ENCODE data around the gene GINS2. TPM values are rescaled to one million over a fixed set of nuclear protein-coding genes. Genes with fewer than 3 reads are reported as not detected.
A peak's percentile ranks its signal among the peaks of the same experiment; 100 is the strongest.

Gene GINS2
- total and polyA plus RNA-seq, 2 of the 4 experiments (the other 2 are of a cell fraction), result 12.0 to 13.4 TPM

DNA sequence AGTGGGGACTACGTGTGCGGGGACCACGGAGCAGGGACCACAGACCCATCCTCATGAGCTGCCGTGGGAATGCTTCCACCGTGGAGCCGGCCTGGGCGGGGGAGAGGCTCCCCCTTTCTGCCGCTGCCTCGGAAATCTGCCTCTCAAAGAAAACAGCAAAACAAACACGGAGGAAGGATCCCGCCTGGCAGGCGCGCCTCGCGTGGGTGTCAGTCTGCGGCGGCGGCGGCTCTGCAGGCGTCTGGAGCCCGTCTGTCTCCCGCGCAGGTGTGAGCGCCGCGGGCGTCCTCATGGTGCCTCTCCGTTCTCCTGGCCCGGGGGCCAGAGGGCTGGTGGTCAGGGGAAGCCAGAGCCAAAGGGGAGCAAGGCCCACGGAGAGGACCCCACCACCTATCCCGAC is 48.2 kb downstream of the GINS2 start:
- Histone ChIP-seq H4K91ac (ENCODE audit: insufficient read depth, low read depth, low read length) (no peak overlapping the region), H3K27me3 (ENCODE audit: control insufficient read depth, insufficient read depth, low read length) (no peaks in the 10 kb centered on the region), H3K23ac (ENCODE audit: low read depth, low read length) (no peak overlapping the region), H4K20me1 (ENCODE audit: insufficient read depth, low read length) (peaks cover 94% of the 10 kb centered on the region), H3K9me3 (ENCODE audit: control insufficient read depth, insufficient read depth, low read length) (no peaks in the 10 kb centered on the region), H3K9me1 (ENCODE audit: insufficient read depth, low read length) (peaks cover 3% of the 10 kb centered on the region; the same call in 1 of the 2 replicates), H3K56ac (ENCODE audit: extremely low read depth, insufficient read depth, low read length) (no peak overlapping the region), H2AK9ac (replicated peaks; ENCODE audit: low read depth, low read length, poor library complexity) (peak overlapping the region; percentile 28), H2BK5ac (ENCODE audit: low read depth, low read length, poor library complexity, severe bottlenecking) (no peak overlapping the region), H3K18ac (ENCODE audit: low read depth, low read length) (no peak overlapping the region), H4K8ac (ENCODE audit: low read depth in 2 of 2, low read length in 2 of 2) (no peak overlapping the region), H2BK20ac (ENCODE audit: low read depth, low read length) (no peak overlapping the region), H3K4me3 (ENCODE audit: insufficient read depth, low read depth, low read length) (no peak overlapping the region), H3K79me1 (ENCODE audit: low read depth in 1 of 2, low read length in 2 of 2) (peaks cover 12 to 41% of the 10 kb centered on the region in 2 experiments; a peak in 3 of 4 replicates), H3K4me1 (ENCODE audit: control insufficient read depth, insufficient read depth, low read length) (peaks cover 2% of the 10 kb centered on the region; the same call in 1 of the 2 replicates), H2BK15ac (ENCODE audit: low read depth, low read length) (no peak overlapping the region), H3K27ac (ENCODE audit: insufficient read depth, low read length) (no peak overlapping the region), H2AK5ac (ENCODE audit: low read depth, low read length) (no peak overlapping the region), H2AFZ (replicated peaks; ENCODE audit: low read length, poor library complexity) (no peak overlapping the region), H4K5ac (ENCODE audit: low read depth, low read length) (no peak overlapping the region), H3K14ac (replicated peaks; ENCODE audit: low read depth, low read length) (no peak overlapping the region), H2BK120ac (ENCODE audit: low read depth, low read length) (no peak overlapping the region), H3K4me2 (ENCODE audit: low read depth, low read length) (no peak overlapping the region), H3K4ac (ENCODE audit: low read depth, low read length) (no peak overlapping the region), H3K9ac (ENCODE audit: low read depth, low read length) (no peak overlapping the region), H3K36me3 (ENCODE audit: control insufficient read depth, insufficient read depth, low read length) (peaks cover 8% of the 10 kb centered on the region; the same call in 1 of the 2 replicates)
- 88% methylated on average over 20 of the region's 31 CpGs; no CpG with 5 or more reads in 1 of the 2 experiments for WGBS, 2 experiments (ENCODE audit: extremely low coverage in 2 of 2, insufficient read length in 1 of 2)
- intact Hi-C loops (cut with micrococcal nuclease) (no loop called here), dilution Hi-C loops (cut with HindIII; ENCODE audit: low sequenced_read_pairs, unreplicated experiment) (no loop called here), in situ Hi-C loops (cut with MboI; ENCODE audit: low sequenced_read_pairs) (no loop called here)
- no peak for DNase-seq
- ATAC-seq (ENCODE audit: low read depth), result no peak
- CTCF ChIA-PET, result no interaction called here
- no TSS peak for BruUV-seq (replicated peaks)
- TF ChIP-seq POLR2A (IDR thresholded peaks at IDR 0.05; ENCODE audit: low read depth, low read length) (no peak), NFE2L2 (IDR thresholded peaks at IDR 0.05; ENCODE audit: low read depth, low read length) (no peak), ELK1 (IDR thresholded peaks at IDR 0.05; ENCODE audit: borderline replicate concordance, low read depth, low read length) (no peak), CHD1 (IDR thresholded peaks at IDR 0.05; ENCODE audit: low read depth, low read length) (no peak), SMC3 (IDR thresholded peaks at IDR 0.05; ENCODE audit: low read depth, low read length) (no peak), MXI1 (IDR thresholded peaks at IDR 0.05; ENCODE audit: borderline replicate concordance, low read depth, low read length) (no peak), MAFK (IDR thresholded peaks at IDR 0.05; ENCODE audit: low read depth, low read length) (no peak), USF2 (IDR thresholded peaks at IDR 0.05; ENCODE audit: low read depth, low read length) (no peak), RCOR1 (IDR thresholded peaks at IDR 0.05; ENCODE audit: insufficient replicate concordance, low read length) (no peak), MAZ (IDR thresholded peaks at IDR 0.05; ENCODE audit: borderline replicate concordance, low read depth, low read length) (no peak), FOS (IDR thresholded peaks at IDR 0.05; ENCODE audit: low read depth, low read length) (no peak), RFX5 (IDR thresholded peaks at IDR 0.05; ENCODE audit: low read depth, low read length) (no peak), CTCF (conservative IDR thresholded peaks at IDR 0.05; ENCODE audit: low read depth, low read length) (no peak), BHLHE40 (IDR thresholded peaks at IDR 0.05; ENCODE audit: low read depth, low read length) (no peak), RAD21 (IDR thresholded peaks at IDR 0.05; ENCODE audit: low read length) (no peak), CEBPB (IDR thresholded peaks at IDR 0.05; ENCODE audit: low read depth, low read length) (no peak)
- POLR2A ChIA-PET (ENCODE audit: unreplicated experiment), result no interaction called here
